Amygdala (tissue), 56 donors: Measurements from ENCODE around the gene CDH12.
"Not testable (repeated sequence)": the region's sequence is repeated elsewhere in the genome, so short reads cannot be mapped to it uniquely, and the experiment has no call there.

Experiments
- DNase-seq, 56 donors: peaks; one replicate each; lab custom pipeline; 2025; lab: John Stamatoyannopoulos, UW

Gene CDH12

DNA sequence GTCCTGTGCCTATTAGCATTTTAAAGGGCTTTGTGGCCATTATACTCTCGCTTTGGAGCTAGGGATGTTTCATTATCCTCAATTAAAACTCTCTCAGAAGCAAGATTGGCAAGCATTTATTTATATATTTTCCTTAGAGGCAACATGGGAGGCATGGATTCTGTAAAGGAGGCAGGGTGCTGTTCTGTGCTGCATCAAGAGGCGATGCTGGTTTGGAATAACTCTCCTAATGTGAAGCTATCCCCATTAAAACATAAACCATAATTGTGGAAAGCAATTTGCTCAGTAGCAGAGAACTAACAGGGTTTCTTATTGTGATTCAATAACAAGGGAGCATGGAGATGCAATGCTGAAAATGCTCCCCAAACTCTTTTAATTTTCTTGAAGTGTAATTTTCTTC, 664.5 kb downstream of the CDH12 start:
- not testable (repeated sequence) for DNase-seq

DNA sequence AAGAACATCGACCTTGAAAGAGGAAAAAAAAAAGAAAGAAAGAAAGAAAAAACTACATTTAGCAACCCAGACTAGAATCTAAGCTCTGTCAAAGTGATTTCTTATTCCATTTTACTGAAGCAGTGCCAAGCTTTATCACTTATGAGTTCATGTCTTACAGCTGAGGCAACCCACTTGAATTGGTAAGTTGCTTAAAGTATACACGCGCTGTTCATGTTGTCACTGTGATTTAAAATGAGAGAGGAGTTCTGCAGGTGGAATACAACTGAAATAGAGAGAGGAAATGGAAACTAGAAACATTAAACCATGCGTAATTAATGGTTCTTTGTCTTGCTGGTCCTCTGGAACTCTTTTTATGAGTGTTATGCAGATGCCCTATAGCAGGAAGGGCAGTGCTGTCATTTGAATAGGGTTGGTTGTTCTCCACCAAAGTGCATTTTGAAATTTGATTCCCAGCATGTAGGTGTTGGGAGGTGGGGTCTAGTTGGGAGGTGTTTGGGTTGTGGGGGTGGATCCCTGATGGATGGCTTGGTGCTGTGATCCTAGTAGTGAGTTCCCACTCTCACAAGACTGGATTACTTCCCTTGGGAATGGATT, 665.4 kb downstream of the CDH12 start:
- DNase-seq = not testable (repeated sequence)

DNA sequence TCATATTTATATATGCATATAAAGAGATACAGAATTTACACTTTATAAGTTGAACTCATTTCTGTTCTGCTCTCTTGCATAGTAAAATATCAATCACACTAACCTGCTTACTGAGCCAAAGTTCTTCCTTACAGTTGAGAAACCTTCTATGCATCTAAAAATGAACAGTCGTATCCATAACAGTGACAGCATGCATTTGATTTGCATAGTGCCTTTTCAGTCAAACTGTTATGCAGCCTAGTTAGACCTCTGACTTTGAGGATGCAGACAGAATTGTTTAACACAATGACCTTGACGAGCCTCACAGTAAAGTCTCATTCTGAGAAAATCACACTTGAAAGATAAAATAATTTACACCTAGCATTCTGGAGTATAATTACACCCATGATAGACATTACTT, 683.9 kb downstream of the CDH12 start:
- not testable (repeated sequence) for DNase-seq

DNA sequence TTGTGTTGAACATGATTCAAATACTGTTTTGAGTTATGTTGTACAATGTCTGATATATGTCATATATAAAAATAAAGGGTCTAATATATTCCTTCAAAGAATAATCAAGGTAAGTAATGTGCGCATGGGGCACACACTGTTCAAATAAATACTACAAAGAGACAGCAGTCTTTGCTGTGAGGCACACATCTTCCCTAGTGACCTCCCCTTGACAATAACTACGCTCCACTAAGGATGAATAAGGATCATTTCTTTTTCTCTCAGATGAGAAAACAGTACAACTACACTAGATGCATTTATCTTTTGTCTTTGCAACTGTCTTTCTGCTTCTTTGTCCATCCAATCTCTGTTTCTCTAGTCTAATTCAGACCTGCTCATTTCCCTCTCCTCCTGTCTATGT, 684.4 kb downstream of the CDH12 start:
- not testable (repeated sequence) for DNase-seq

DNA sequence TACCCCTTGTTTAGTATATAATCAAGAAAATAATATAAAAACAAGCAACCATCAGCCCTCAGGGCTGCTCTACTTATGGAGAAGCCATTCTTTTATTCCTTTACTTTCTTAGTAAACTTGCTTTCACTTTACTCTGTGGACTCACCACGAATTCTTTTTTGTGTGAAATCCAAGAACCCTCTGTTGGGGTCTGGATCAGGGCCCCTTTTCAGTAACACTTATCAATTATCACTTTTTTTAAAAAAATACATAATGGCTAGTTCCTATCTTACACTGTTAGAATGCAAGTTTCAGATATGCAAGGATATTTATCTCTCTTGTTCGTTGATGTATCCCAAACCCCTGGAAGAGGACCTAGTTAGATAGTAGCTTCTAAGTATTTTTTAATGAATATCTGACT, 687.2 kb downstream of the CDH12 start:
- DNase-seq = not testable (repeated sequence)

DNA sequence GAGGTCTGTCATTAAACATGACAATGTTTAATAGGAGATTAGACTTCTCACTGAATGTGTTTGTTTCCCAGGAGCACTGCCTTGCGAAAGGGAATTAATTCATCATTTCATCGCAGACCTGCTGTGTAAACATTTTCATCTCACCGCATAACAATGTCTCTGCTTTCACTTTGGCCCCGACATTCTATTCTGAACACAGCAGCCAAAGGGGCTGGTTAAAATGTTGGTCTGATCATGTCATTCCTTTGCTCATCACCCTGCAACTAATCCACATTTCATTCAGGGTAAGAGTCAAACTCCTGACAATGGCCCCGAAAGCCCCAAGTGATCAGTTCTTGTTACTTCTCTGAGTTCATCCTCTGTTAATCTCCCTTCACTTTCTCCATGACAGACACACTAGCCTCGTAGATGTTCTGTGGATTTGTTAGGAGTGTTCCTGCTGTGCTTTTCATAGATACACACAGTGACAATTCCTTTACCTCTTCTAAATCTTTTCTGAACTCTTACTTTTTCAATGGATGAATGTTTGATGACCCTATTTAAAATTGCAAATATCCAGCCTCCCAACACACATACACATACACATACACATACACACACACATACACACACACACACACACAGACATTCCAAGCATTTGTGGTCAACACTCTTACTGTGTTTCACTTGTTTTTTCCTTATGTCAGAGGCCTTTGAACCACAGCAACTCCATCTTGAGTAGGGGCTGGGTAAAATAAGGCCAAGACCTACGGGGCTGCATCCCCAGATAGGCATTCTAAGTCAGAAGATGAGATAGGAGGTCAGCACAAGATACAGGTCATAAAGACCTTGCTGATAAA, 688.0 kb downstream of the CDH12 start:
- DNase-seq = not testable (repeated sequence)

DNA sequence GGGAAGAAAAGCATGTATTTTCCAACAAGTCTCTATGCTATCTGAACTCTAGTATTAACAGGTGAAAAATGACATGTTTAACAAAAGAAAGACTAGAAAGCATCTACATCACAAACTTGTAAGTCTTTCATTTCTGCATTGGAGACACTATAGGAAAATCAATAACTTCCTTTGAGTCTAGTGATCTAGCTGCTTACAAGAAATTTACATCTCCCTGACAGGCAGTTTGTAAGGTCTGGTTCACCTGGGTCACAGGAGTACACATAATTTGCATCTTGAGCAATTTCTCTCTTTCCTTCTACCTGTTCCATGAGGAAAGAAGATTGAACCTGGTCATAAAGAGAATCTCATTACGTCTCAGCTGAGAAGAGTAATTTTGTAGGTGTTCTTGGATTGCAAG, 696.2 kb downstream of the CDH12 start:
- not testable (repeated sequence) for DNase-seq

DNA sequence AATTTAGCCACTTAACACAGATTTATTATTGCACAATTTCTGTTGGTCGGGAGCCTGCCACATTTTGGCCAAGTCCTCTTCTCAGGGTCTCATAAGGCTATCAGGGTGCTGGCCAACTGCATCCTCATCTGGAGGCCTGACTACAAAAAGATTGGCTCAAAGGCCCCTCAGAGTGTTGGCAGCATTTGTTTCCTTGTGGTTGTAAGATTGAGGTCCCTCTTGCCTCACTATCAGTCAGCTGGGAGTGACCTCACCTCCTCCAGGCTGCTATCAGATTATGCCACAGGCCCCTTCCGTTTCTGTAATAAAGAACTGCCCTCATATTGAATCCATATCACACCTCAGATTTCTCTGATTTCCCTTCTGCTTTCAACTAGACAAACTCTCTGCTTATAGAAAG, 698.4 kb downstream of the CDH12 start:
- not testable (repeated sequence) for DNase-seq

DNA sequence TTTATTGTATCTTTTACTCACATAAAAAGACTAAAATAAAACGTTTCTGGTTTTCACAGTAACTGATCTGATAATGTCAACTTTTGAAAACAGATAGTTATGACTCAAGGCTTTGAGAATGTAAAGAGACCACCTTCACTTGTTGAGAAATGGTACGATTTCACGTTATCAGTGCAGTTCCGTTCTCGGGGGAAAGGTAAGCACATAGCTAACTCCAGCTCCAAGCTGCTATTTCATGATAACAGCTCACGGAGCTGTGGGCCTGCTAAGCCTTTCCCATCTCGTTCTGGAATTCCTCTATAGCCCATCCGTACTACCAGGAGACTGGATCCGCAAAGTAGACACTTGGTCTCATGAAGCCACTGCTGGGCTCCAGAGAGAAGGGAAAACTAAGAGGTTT, 701.3 kb downstream of the CDH12 start:
- DNase-seq = not testable (repeated sequence)

DNA sequence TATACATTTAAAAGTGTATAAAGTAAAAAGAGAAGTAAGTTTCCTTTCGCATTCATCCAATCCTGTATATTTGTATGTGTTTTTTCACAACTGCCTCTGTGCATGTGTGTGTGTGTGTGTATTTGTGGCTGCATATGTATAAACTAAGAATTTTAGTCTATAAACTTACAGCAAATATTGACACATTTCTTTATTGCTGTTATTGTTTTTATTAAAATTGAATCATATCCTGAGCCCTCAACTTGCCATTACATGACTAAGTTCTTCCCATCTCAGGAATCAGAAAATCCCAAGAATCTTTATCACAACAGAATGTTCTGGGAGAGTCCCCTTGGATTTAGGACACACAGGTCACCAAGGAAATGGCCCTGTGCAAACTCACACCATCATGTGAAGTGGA, 712.7 kb downstream of the CDH12 start:
- not testable (repeated sequence) for DNase-seq

DNA sequence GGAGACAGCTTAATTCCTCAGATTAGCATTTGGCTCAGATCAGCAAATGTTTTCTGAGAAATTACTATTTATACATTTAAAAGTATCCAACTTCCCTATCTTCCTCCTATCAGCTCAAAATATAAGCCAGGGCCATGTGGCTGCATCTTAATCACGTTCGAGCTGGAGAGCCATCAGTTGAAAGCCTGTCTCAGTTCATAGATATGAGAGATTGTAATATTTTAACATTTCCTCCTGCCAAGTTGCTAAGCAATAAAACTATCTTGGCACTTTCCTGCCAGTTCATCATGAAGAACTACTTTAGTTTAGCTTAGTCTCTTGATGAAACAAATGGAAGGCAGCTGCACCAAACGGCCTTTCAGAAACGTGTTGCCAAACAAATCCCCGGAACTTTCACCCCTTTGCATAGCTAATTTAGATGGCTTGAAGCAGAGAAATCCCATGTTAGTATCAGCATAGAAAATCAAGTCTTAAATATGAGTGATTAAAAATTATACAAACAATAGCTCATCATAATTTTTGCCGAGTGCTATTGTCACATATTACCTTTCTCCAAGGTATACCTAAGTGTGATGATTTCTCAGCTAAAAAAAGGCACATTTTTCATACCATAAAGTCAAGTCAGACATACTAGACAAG, 713.4 kb downstream of the CDH12 start:
- DNase-seq = not testable (repeated sequence)

DNA sequence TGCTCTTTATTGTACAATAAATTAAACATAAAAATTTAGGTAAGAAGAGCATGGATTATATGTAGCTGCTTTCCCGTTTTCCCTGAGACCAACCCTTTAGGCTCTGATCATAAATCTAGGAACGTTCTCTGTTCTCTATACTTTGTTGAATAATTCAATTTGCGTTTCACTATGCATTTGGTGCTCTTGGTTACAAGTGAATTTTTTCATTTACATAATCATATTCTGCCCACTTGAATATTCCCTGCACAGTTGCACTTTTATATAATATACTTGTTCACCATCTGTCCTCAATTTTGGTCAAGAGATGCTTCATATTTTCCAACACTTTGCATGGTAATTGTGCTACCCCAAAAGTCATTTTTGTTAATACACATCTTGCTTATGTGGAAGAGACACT, 741.8 kb downstream of the CDH12 start:
- DNase-seq = no peak

DNA sequence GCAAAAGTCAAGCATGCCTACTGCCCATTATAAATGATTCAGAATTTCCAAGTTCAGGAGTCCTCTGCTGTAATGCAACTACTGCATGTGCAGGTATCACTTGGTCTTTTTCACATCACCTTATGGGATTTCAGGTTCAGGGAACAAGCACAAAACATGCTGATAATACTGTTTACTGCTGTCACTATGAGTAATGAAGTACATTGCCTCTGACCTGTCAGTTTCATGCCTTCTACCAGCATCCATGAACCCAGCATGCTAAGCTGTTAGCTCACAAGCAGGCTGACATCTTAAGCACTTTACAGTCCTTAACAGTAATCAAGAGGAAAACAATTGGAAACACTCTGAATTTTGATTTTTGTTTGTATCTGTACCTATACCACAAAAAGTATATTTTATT, 743.8 kb downstream of the CDH12 start:
- DNase-seq = no peak

DNA sequence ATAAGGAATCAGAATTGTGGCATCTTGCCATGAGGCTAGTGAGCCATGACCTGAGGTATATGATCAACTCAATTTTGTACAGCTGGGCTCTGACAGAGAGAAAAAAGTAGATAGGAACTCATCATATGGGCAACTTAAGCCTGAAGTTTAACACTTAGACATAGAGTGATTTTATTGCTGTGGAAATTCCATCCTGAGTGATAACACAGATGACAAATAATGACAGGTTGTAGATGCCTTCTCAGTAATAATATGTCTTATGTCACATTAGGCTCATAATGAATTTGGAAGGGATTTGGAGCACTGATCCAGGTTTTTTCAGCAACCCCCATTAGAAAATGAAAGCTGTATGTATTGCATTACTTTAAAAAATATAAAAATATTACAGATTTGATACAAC, 744.6 kb downstream of the CDH12 start:
- DNase-seq = no peak

DNA sequence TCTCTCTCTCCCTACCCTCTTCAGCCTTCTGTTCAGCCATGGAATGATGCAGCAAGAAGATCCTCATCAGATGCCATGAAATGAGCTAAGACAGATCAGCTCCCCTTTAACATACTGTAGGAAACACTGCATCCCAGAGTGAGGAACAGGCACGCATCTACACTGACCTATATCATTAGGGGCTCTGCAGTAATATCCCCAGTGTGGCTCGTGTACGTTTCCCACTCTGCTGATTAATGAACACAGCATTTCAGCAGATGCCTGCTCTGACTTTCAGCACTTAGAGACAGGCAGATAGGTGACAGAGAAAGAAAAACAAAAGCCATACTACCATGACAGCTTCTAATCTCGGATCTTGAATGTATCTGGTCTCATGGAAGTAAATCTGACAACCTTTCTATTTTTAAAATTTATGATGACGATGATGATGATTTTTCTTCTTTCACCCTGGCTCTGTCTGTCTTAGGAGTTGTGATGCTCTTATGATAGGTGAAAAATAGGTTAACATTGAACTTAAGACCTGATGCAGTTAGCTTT, 750.3 kb downstream of the CDH12 start:
- no peak for DNase-seq

DNA sequence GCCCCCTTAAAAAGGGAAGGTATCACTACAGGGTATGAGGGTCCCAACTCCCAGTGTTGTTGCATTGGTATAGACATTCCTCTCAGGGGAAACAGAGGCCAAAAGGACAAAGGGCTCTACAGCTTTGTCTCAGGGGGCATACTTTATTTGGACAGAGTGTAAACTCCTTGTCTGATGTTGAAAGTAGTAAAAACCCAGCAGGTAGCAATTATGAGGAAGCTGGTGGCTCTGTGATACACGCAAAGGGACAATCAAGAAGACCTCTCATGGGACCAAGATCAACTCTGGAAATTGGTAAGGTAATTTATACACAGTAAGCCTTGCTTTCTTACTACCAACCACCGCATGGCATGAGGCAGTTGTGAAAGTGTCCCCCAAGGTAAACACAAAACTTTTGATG, 764.6 kb downstream of the CDH12 start:
- no peak for DNase-seq

DNA sequence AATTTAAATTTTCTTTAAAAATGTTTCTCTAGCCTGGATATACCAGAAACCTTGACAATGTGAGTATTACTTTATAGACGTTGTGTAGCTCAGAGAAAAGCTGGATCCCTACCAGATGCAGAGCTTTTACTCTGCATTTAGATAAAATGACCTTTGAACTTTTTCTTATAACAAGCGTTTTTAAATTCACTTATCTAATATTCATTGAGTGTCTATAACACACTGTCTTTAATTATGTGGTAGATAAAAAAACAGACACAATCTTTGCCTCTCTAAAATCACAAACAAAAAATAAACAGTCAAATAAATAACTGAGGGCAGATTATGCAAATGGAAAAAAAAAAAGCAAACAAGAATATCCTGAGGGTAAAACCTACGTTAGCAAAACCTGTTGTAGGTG, 773.6 kb downstream of the CDH12 start:
- DNase-seq = no peak

DNA sequence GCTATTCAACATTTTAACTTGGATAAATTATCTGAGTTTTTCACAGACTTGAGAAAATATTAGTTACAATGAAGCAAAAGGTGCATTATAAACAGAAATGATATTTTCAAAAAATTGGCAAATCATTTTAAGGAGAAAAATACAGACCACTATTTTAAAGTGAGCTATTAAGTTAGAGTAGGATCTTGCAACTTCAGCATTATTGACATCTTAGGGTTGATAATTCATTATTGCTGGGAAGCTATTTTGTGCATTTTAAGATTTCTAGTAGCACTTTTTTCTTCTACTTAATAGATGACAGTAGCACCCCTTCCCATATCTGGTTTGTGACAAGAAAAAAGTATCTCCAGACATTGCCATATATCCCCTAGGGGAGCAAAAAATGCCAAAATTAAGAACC, 774.1 kb downstream of the CDH12 start:
- no peak for DNase-seq

DNA sequence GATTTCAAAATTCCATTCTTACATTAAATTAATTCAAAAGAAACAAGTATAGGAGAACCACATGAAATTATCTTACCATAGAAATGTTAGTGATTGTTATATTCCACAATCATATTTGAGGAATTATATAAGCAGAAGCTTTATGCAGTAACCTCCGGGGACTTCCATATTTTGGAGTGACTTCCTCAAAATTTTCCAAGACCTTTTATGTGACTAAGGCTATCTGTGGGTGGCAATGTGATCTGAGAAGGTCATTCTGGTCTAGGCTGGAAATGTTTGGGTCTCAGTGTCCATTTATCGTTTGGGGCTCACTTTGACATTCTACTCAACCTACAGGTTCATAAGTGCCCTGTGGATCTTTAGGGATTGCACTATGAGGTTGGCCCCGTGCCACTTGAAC, 776.6 kb downstream of the CDH12 start:
- DNase-seq = no peak

DNA sequence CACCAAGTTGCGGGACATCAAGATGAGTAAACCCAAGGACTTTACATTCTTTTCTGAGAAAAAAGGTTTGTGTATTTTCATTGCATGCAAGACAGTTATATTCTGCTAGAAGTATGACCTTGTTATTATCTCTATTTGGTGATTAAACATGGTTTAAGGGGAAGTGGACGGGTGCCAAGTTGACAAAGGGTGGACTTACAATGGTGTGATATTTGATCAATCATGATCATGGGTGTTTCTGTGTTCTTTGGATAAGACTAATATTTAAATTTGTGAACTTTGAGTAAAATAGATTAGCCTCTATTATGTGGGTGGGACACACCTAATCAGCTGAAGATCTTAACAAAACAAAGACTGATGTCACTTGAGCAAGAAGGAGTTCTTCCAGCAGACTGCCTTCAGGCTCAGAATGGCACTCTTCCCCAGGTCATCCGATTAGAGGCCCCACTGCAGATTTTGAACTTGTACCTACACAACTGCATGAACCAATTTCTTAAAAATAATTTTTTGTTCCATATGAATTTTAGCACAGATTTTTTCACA, 782.9 kb downstream of the CDH12 start:
- no peak for DNase-seq

DNA sequence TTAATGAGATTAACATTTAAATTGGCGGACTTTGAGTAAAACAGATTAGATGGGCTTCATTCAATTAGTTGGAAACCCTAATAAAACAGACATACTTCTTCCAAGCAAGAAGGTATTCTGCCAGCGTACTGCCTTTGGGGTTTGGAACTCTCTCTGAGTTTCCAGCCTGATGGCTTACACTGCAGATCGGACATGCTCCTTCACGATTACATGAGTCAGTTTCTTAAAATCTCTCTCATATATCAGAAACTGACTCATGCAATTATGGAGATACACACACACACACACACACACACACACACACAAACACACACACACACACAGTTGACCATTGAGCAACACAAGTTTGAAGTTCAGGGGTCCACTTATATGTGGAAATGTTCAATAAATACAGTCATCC, 789.4 kb downstream of the CDH12 start:
- DNase-seq = no peak
